ENCODE results near the gene CCDC8. TPM values are rescaled to one million over a fixed set of nuclear protein-coding genes. Genes with fewer than 3 reads are reported as not detected.
"Not testable (repeated sequence)": the region's sequence is repeated elsewhere in the genome, so short reads cannot be mapped to it uniquely, and the experiment has no call there.

CCDC8 gene
- total RNA-seq, 1 donor from 2014 or later = 0.07 TPM

- DNase-seq (ENCODE audit: low read depth, low spot score) = no peak
These were observed 15.1 kb upstream of the CCDC8 start, which contains the start of gene PNMA8C for GRCh38 chr19:46428239-46429135. TSS of gene PNMA8C (minus strand) at chr19:46428936. CDS start at chr19:46428359, 577 bp downstream.

- no peak for DNase-seq (ENCODE audit: low read depth, low spot score)
These were observed 14.2 kb upstream of the CCDC8 start for GRCh38 chr19:46427518-46428045.

GRCh38 chr19:46426506-46427162 lies 13.3 kb upstream of the CCDC8 start:
- no peak for DNase-seq (ENCODE audit: low read depth, low spot score)

- no peak for DNase-seq (ENCODE audit: low read depth, low spot score)
These were observed 12.7 kb upstream of the CCDC8 start for GRCh38 chr19:46426035-46426505.

- no peak for DNase-seq (ENCODE audit: low read depth, low spot score)
These were observed 9.8 kb upstream of the CCDC8 start for GRCh38 chr19:46423188-46423587.

- DNase-seq (ENCODE audit: low read depth, low spot score) = no peak
These were observed 9.0 kb upstream of the CCDC8 start for GRCh38 chr19:46422344-46422743.

- no peak for DNase-seq (ENCODE audit: low read depth, low spot score)
These were observed 6.7 kb upstream of the CCDC8 start for GRCh38 chr19:46420056-46420455.

GRCh38 chr19:46415804-46416709 lies 2.7 kb upstream of the CCDC8 start:
- DNase-seq (ENCODE audit: low read depth, low spot score) = not testable (repeated sequence)

- DNase-seq (ENCODE audit: low read depth, low spot score) = not testable (repeated sequence)
These were observed 1.5 kb upstream of the CCDC8 start for GRCh38 chr19:46414899-46415298.

- DNase-seq (ENCODE audit: low read depth, low spot score) = no peak
These were observed 608 bp downstream of the CCDC8 start for GRCh38 chr19:46412650-46413261.

- no peak for DNase-seq (ENCODE audit: low read depth, low spot score)
These were observed 1.3 kb downstream of the CCDC8 start for GRCh38 chr19:46411925-46412649.

- DNase-seq (ENCODE audit: low read depth, low spot score) = no peak
These were observed 2.1 kb downstream of the CCDC8 start for GRCh38 chr19:46411088-46411924.

GRCh38 chr19:46410205-46411087 lies 2.9 kb downstream of the CCDC8 start:
- no peak for DNase-seq (ENCODE audit: low read depth, low spot score)

GRCh38 chr19:46409191-46409590 lies 4.2 kb downstream of the CCDC8 start:
- DNase-seq (ENCODE audit: low read depth, low spot score) = no peak

- no peak for DNase-seq (ENCODE audit: low read depth, low spot score)
These were observed 4.7 kb downstream of the CCDC8 start for GRCh38 chr19:46408664-46409039.

- DNase-seq (ENCODE audit: low read depth, low spot score) = no peak
These were observed 5.3 kb downstream of the CCDC8 start for GRCh38 chr19:46407856-46408663.

- no peak for DNase-seq (ENCODE audit: low read depth, low spot score)
These were observed 6.4 kb downstream of the CCDC8 start for GRCh38 chr19:46406976-46407375.

Data from pulmonary artery endothelial cell (primary cell).